Coronary artery (tissue), 2 donors: ENCODE measurements around the gene IER3.

Source experiments
- DNase-seq: peaks from one replicate; pipeline ENCODE4 v3.0.0-alpha.2; 2017; ENCODE audit warnings: low spot score
- H3K27ac ChIP-seq, 2 donors: fragments of 200-600 bp; sonication (generic); one replicate each; pipeline ENCODE4 v1.5.1; 2016 to 2019
- H3K4me3 ChIP-seq: fragments of 200-600 bp; sonication (generic); 2 replicates; pipeline ENCODE4 v1.5.1; 2016; ENCODE audit warnings: mild to moderate bottlenecking, moderate library complexity
- CTCF ChIP-seq: fragments of 200-600 bp; sonication (generic); IDR thresholded peaks from one replicate; pipeline ENCODE4 v1.5.1; 2019; ENCODE audit warnings: antibody characterized with exemption

Gene IER3

GRCh38 chr6:30777155-30777485 lies 32.8 kb upstream of the IER3 start:
- no peak for TF ChIP-seq CTCF
- no peak overlapping the region for H3K27ac ChIP-seq
- DNase-seq, result no peak
- no peak overlapping the region for H3K4me3 ChIP-seq

GRCh38 chr6:30776390-30777154 lies 32.2 kb upstream of the IER3 start:
- Histone ChIP-seq H3K27ac (no peak overlapping the region), H3K4me3 (no peak overlapping the region)
- no peak for TF ChIP-seq CTCF
- no peak for DNase-seq

GRCh38 chr6:30775104-30775503 lies 30.8 kb upstream of the IER3 start:
- Histone ChIP-seq H3K4me3 (no peak overlapping the region), H3K27ac (peak overlapping the region; percentile 43 to 67)
- no peak for TF ChIP-seq CTCF
- DNase-seq, result no peak

- DNase-seq, result no peak
- H3K27ac ChIP-seq, result peak overlapping the region; percentile 43 to 73
Measured at GRCh38 chr6:30774701-30775100, 30.4 kb upstream of the IER3 start.

GRCh38 chr6:30770592-30770991 lies 26.2 kb upstream of the IER3 start:
- peak overlapping the region in 1 of 2 donors; percentile 61 for H3K27ac ChIP-seq
- no peak for DNase-seq
- H3K4me3 ChIP-seq, result no peak overlapping the region
- no peak for TF ChIP-seq CTCF

More at GRCh38 chr6:30774701-30775100, 30.4 kb upstream of the IER3 start:
- no peak for TF ChIP-seq CTCF
- H3K4me3 ChIP-seq, result no peak overlapping the region

- TF ChIP-seq CTCF, result no peak
- Histone ChIP-seq H3K4me3 (no peak overlapping the region), H3K27ac (peak overlapping the region; percentile 15 to 61)
- no peak for DNase-seq
Measured at GRCh38 chr6:30769853-30770524, 25.6 kb upstream of the IER3 start.
